Cardiac muscle cell (in vitro differentiated cells and primary cell): ENCODE results near the gene PLAAT3. TPM values are rescaled to one million over a fixed set of nuclear protein-coding genes. Genes with fewer than 3 reads are reported as not detected.
A peak's percentile ranks its signal among the peaks of the same experiment; 100 is the strongest.

ENCODE experiments used
- DNase-seq, 2 donors: peaks; one replicate each; pipeline versions ENCODE4 v3.0.0 to v3.0.0-alpha.2; 2010 to 2017; ENCODE audit warnings: low read depth in 1 of 2, low spot score in 1 of 2
- H3K27ac ChIP-seq: fragments of 200-600 bp; sonication (generic); 2 replicates; pipeline ENCODE4 v1.5.1; 2016
- H3K27me3 ChIP-seq: fragments of 200-600 bp; sonication (generic); 2 replicates; pipeline ENCODE4 v1.6.0; 2016; ENCODE audit warnings: control low read depth
- H3K36me3 ChIP-seq: fragments of 200-600 bp; sonication (generic); 2 replicates; pipeline ENCODE4 v1.5.1; 2016; ENCODE audit warnings: control low read depth
- H3K4me1 ChIP-seq: fragments of 200-600 bp; sonication (generic); 2 replicates; pipeline ENCODE4 v1.8.1; 2017; ENCODE audit warnings: low read depth, mild to moderate bottlenecking, mixed run types
- H3K4me3 ChIP-seq: fragments of 200-600 bp; sonication (generic); 2 replicates; pipeline ENCODE4 v1.5.1; 2016; ENCODE audit warnings: mild to moderate bottlenecking
- H3K9me3 ChIP-seq: fragments of 200-600 bp; sonication (generic); 2 replicates; pipeline ENCODE4 v1.5.1; 2017; ENCODE audit warnings: low read depth, mild to moderate bottlenecking, control low read depth
- polyA plus RNA-seq: library from polyadenylated mRNA; unstranded; fragments of >200 nt; fragmentation: Nextera tagmentation; extraction: Ambion mirVana; gene quantifications from 2 replicates; pipeline ENCODE4 v1.2.1, GENCODE V29; 2016
- total RNA-seq: library from RNA; depleted of rRNA; stranded (reverse); fragments of >200 nt; gene quantifications from 2 replicates; pipeline ENCODE4 v1.2.3, GENCODE V29; 2016
- TF ChIP-seq, protein P1 (sequence below): IDR thresholded peaks from 2 replicates; pipeline ENCODE4 v1.5.1; 2012; ENCODE audit warnings: low read depth, mild to moderate bottlenecking, low read length

Gene PLAAT3
- total and polyA plus RNA-seq, 2 experiments from 2014 or later = 10.0 to 10.8 TPM

DNA sequence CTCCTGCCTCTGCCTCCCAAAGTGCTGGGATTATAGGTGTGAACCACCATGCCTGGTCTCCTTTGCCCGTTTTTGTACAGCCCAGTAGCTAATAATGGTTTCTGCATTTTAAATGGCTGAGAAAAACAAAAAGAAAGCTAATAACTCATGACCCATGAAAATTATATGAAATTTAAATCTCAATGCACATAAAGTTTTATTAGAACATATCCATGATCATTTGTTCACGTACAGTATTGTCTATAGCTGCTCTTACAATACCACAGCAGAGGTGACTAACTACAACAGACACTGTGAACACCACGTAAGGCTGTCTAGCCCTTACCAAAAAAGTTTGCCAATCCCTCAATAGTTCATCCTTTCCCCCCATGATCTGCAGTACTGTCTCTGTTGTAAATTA is 44.7 kb downstream of the PLAAT3 start:
- H3K9me3 ChIP-seq = no peaks in the 10 kb centered on the region
- H3K4me3 ChIP-seq = no peak overlapping the region
- no peak overlapping the region for H3K27ac ChIP-seq
- H3K36me3 ChIP-seq = no peaks in the 10 kb centered on the region
- DNase-seq = no peak
- H3K27me3 ChIP-seq = no peaks in the 10 kb centered on the region
- H3K4me1 ChIP-seq = peaks cover 17% of the 10 kb centered on the region
- TF ChIP-seq, protein P1, sequence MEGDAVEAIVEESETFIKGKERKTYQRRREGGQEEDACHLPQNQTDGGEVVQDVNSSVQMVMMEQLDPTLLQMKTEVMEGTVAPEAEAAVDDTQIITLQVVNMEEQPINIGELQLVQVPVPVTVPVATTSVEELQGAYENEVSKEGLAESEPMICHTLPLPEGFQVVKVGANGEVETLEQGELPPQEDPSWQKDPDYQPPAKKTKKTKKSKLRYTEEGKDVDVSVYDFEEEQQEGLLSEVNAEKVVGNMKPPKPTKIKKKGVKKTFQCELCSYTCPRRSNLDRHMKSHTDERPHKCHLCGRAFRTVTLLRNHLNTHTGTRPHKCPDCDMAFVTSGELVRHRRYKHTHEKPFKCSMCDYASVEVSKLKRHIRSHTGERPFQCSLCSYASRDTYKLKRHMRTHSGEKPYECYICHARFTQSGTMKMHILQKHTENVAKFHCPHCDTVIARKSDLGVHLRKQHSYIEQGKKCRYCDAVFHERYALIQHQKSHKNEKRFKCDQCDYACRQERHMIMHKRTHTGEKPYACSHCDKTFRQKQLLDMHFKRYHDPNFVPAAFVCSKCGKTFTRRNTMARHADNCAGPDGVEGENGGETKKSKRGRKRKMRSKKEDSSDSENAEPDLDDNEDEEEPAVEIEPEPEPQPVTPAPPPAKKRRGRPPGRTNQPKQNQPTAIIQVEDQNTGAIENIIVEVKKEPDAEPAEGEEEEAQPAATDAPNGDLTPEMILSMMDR = no peak

DNA sequence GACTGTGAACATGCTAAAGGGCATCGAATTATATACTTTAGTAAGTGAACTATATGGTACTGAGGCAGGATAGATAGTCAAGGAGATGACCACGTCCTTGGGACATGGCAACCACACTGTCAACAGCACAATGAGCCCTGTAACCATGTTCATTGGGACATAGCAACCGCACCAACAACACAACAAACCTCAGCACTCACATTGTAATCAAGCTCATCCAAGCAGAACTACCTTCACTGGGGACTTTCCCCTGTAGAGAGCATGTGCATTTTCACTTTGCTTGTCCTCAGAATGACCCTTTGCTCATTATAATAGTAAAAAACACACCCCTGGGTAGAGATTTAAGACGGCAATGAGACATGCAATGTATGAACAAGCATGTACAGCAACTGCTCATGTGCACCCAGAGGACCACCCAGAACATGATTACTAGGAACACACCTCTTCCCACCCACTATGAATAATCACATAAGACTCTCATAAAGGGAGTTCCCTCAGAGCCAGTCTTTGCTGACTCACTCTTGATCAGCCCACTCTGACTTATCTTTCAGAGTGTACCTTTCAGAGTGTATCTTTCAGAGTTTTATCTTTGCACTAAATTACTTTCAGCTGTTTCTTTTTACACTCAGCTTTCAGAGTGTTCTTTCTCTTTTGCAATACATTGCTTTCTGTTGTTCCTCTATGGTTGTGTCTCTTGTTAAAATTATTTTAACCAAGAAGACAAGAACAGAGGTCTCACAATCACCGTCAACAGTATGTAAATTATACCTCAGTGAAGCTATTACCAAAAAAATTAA is 47.0 kb downstream of the PLAAT3 start:
- no peaks in the 10 kb centered on the region for H3K36me3 ChIP-seq
- DNase-seq = peak; percentile 30 to 92
- peak overlapping the region; percentile 4 for H3K27ac ChIP-seq

DNA sequence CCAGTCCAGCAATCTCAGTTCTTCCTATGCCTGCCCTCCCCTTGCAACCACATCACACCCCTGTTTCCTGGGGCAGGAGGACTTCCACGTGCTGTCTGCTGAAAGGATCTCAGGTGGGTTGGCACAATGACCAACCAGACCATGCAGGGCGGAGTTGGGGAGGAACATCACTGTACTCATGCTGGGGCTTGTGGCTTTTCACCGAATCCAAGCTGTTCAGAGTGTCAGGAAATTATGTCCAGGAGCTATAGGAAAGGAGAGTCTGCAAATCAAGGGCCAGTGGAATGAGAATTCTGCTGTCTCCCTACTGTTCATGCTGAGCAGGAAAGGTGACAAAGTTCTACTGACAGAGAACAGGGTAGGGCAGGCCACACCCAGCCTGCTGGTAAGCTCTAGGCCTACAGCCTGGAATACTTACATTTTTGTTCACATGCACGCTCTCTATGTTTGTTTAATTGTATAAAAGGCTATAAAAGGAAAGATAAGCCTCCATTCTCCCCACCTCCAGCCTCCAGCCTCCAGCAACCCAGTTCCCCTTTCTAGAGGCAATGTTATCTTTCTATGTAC is 49.4 kb downstream of the PLAAT3 start:
- no peaks in the 10 kb centered on the region for H3K36me3 ChIP-seq
- no peak overlapping the region for H3K4me3 ChIP-seq
- no peaks in the 10 kb centered on the region for H3K9me3 ChIP-seq
- TF ChIP-seq, protein P1 = no peak
- DNase-seq = no peak
- no peak overlapping the region for H3K27ac ChIP-seq
- H3K27me3 ChIP-seq = no peaks in the 10 kb centered on the region
- peaks cover 12% of the 10 kb centered on the region for H3K4me1 ChIP-seq

More for the DNA sequence above, 47.0 kb downstream of the PLAAT3 start:
- H3K9me3 ChIP-seq = no peaks in the 10 kb centered on the region
- no peak overlapping the region for H3K4me3 ChIP-seq
- H3K4me1 ChIP-seq = peaks cover 12% of the 10 kb centered on the region
- TF ChIP-seq, protein P1 = no peak
- no peaks in the 10 kb centered on the region for H3K27me3 ChIP-seq

DNA sequence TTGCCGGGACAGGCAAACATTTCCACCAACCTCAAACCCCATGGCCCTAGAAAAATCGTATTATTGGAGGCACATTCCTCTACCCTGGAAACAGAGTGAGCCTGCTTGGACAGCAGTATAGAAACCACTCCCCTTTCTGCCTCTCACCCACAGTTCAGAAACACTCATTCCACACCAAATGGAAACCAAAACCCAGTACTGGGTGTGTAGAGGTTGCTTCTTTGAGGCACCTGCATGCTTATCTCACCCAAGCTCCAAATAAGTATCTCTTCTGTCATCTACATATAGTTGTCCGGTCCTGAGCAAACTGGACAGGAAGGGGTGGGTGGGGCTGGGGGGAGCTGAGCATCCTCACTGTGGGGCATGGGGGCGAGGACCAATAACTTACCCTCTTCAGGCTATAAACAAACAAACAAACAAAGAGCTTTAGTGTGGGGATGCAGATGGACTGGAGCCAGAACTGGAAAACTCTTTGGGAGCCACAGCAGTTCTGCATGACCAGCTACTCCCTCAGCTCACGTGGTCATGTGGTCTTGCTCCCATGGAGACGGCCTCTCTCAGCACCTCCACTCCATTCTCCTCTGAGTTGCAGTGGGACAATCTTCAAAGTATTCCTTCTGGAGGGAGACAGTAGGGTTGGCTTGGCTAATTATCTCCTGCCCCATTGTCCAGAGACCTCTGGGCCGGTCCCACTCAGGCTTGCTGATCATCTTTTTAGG is 50.0 kb downstream of the PLAAT3 start:
- TF ChIP-seq, protein P1 = no peak
- H3K9me3 ChIP-seq = no peaks in the 10 kb centered on the region
- no peaks in the 10 kb centered on the region for H3K36me3 ChIP-seq
- no peak overlapping the region for H3K4me3 ChIP-seq
- peaks cover 12% of the 10 kb centered on the region for H3K4me1 ChIP-seq
- DNase-seq = no peak
- no peaks in the 10 kb centered on the region for H3K27me3 ChIP-seq
- no peak overlapping the region for H3K27ac ChIP-seq

DNA sequence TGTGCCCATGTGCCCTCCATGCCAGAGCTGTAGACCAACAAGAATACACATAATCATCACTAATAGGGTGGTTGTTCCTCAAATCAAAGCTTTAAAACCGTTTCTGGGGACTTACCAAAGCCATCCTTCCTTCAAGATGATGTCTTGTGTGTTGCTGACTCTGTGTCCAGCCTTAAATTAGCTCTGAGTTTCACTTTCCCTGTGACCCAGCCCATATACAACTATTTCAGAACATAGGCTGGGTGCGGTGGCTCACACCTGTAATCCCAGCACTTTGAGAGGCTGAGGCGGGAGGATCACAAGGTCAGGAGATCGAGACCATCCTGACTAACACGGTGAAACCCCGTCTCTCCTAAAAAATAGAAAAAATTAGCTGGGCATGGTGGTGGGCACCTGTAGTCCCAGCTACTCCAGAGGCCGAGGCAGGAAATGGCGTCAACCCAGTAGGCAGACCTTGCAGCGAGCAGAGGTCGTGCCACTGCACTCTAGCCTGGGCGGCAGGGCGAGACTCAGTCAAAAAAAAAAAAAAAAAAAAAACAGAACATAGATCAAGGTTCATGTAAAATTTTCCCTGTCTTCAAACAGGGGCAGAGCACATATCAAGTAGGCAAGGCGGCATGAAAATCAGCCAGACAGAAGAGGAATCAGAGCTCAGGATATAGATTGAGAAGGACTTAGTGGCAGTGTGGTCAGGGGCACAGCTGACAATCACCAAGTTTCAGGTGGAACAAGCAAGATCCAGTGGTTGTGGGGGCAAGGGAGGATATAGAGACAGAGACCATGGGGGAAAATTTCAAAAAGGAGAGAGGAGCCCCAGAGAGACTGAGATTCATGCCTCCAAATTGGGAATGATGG is 50.8 kb downstream of the PLAAT3 start, which contains the start of gene PLAAT2:
Gene PLAAT2, minus strand, starts transcription at position 179 of the 855 bp plus-strand sequence. Its CDS starts 55 bp downstream, at position 124.
- Histone ChIP-seq H3K4me3 (no peak within 1 kb of the TSS), H3K27ac (no peak within 1 kb of the TSS), H3K36me3 (no peaks in the 10 kb centered on the region), H3K4me1 (peaks cover 12% of the 10 kb centered on the region), H3K27me3 (no peaks in the 10 kb centered on the region), H3K9me3 (no peaks in the 10 kb centered on the region)
- TF ChIP-seq, protein P1 = no peak
- no peak for DNase-seq
